HG03280 (cell line): ENCODE data around the gene MLKL.
A peak's percentile ranks its signal among the peaks of the same experiment; 100 is the strongest.

Experiments used
- ATAC-seq: cut with Tn5 transposase; IDR thresholded peaks from one replicate; pipeline ENCODE4 v1.9.1; 2021; ENCODE audit warnings: mild to moderate bottlenecking, moderate library complexity; ENCODE audit not compliant: unreplicated experiment

The MLKL gene

GRCh38 chr16:74700438-74701225 is at the start of gene MLKL:
Gene MLKL, minus strand, starts transcription at chr16:74700862. Its CDS starts 5,105 bp downstream, at chr16:74695757.
- ATAC-seq: peak; percentile 46

GRCh38 chr16:74749291-74750055 is 48.8 kb upstream of the MLKL start:
- no peak for ATAC-seq

- no peak for ATAC-seq
These were observed 48.0 kb upstream of the MLKL start for GRCh38 chr16:74748616-74749026.

- no peak for ATAC-seq
These were observed 47.3 kb upstream of the MLKL start for GRCh38 chr16:74747716-74748615.

GRCh38 chr16:74745926-74746325 is 45.3 kb upstream of the MLKL start:
- ATAC-seq: no peak

- no peak for ATAC-seq
These were observed 44.5 kb upstream of the MLKL start for GRCh38 chr16:74745109-74745615.

GRCh38 chr16:74744566-74744965 is 43.9 kb upstream of the MLKL start:
- no peak for ATAC-seq

- no peak for ATAC-seq
These were observed 43.1 kb upstream of the MLKL start for GRCh38 chr16:74743668-74744299.

GRCh38 chr16:74743045-74743667 is 42.5 kb upstream of the MLKL start:
- ATAC-seq: no peak

- no peak for ATAC-seq
These were observed 41.4 kb upstream of the MLKL start for GRCh38 chr16:74742051-74742481.

- ATAC-seq: no peak
These were observed 40.2 kb upstream of the MLKL start for GRCh38 chr16:74740795-74741304.

- no peak for ATAC-seq
These were observed 38.6 kb upstream of the MLKL start for GRCh38 chr16:74739275-74739674.

GRCh38 chr16:74738816-74739215 is 38.2 kb upstream of the MLKL start:
- ATAC-seq: no peak

- no peak for ATAC-seq
These were observed 37.5 kb upstream of the MLKL start for GRCh38 chr16:74738113-74738541.

GRCh38 chr16:74737521-74737920 is 36.9 kb upstream of the MLKL start:
- ATAC-seq: no peak

- no peak for ATAC-seq
These were observed 36.0 kb upstream of the MLKL start for GRCh38 chr16:74736531-74737157.

- ATAC-seq: no peak
These were observed 34.9 kb upstream of the MLKL start for GRCh38 chr16:74735554-74735953.

- no peak for ATAC-seq
These were observed 34.4 kb upstream of the MLKL start for GRCh38 chr16:74735162-74735452.

GRCh38 chr16:74734361-74735161 is 33.9 kb upstream of the MLKL start:
- no peak for ATAC-seq
